Vagina (tissue), 2 donors: ENCODE measurements around the gene GPBP1L1. TPM values are rescaled to one million over a fixed set of nuclear protein-coding genes. Genes with fewer than 3 reads are reported as not detected.
A peak's percentile ranks its signal among the peaks of the same experiment; 100 is the strongest.
"Not testable (repeated sequence)": the region's sequence is repeated elsewhere in the genome, so short reads cannot be mapped to it uniquely, and the experiment has no call there.

Source experiments
- DNase-seq, 2 donors: peaks; one replicate each; pipeline ENCODE4 v3.0.0-alpha.2; 2017; ENCODE audit errors: extremely low spot score in 2 of 2
- H3K27ac ChIP-seq: fragments of 200-600 bp; sonication (generic); one replicate; pipeline ENCODE4 v1.5.1; 2019
- H3K27me3 ChIP-seq: fragments of 200-600 bp; sonication (generic); one replicate; pipeline ENCODE4 v1.5.1; 2019
- H3K36me3 ChIP-seq, 2 donors: fragments of 200-600 bp; sonication (generic); one replicate each; pipeline ENCODE4 v1.5.1; 2017 to 2019
- H3K4me1 ChIP-seq: fragments of 200-600 bp; sonication (generic); one replicate; pipeline ENCODE4 v1.5.1; 2019
- H3K4me3 ChIP-seq, 2 donors: fragments of 200-600 bp; sonication (generic); 1 replicate in 1 of 2; 2 replicates in 1 of 2; pipeline ENCODE4 v1.5.1; 2016 to 2019
- H3K9me3 ChIP-seq: fragments of 200-600 bp; sonication (generic); one replicate; pipeline ENCODE4 v1.5.1; 2019
- POLR2A ChIP-seq, 2 donors: fragments of 450-650 bp; IDR thresholded peaks; one replicate each; pipeline ENCODE4 v1.6.1; 2017; ENCODE audit warnings: antibody characterized with exemption in 2 of 2, mild to moderate bottlenecking in 2 of 2, moderate library complexity in 2 of 2
- POLR2AphosphoS5 ChIP-seq, 2 donors: sonication (generic); formaldehyde crosslinking; IDR thresholded peaks; one replicate each; pipeline ENCODE4 v1.9.0; 2017; ENCODE audit warnings: antibody characterized with exemption in 2 of 2, mild to moderate bottlenecking in 2 of 2, low read depth in 1 of 2; ENCODE audit not compliant: insufficient read depth in 1 of 2
- intact Hi-C: fragments of 100-400 bp; cut with DNase I; formaldehyde crosslinking; loops from one replicate; pipeline ENCODE4 v1.15.1; 2023
- total RNA-seq: library from RNA; depleted of rRNA; stranded (reverse); fragments of >200 nt; gene quantifications from one replicate; pipeline ENCODE4 v1.2.3, GENCODE V29; 2016
- TF ChIP-seq, protein P1 (sequence below), 3 experiments: fragments of 450-650 bp in 2 of 3; fragments of 200-600 bp in 1 of 3; sonication (generic) in 1 of 3; IDR thresholded peaks; one replicate each; pipeline ENCODE4 v1.5.1; 2017 to 2019; ENCODE audit warnings: antibody characterized with exemption in 3 of 3, mild to moderate bottlenecking in 2 of 3, moderate library complexity in 2 of 3

GPBP1L1 gene
- total RNA-seq, 1 donor from 2014 or later = 109 TPM

DNA sequence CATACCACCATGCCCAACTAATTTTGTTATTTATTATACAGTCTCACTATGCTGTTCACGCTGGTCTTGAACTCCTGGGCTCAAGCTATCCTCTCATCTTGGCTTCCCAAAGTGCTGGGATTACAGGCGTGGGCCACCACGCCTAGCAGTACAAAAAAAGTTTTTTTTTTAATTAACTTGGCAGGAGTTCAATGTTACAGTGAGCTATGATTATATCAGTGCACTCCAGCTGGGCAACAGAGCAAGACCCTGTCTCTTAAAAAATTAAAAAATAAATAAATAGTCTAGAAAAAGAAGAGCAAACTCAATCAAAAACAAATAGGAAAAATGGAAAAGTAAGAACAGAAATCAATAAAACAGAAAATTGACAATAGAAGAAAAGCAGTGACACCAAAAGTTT is 27.4 kb upstream of the GPBP1L1 start:
- DNase-seq = no peak
- H3K9me3 ChIP-seq = no peaks in the 10 kb centered on the region
- no peak for TF ChIP-seq POLR2A (IDR thresholded peaks at IDR 0.05)
- TF ChIP-seq, protein P1, sequence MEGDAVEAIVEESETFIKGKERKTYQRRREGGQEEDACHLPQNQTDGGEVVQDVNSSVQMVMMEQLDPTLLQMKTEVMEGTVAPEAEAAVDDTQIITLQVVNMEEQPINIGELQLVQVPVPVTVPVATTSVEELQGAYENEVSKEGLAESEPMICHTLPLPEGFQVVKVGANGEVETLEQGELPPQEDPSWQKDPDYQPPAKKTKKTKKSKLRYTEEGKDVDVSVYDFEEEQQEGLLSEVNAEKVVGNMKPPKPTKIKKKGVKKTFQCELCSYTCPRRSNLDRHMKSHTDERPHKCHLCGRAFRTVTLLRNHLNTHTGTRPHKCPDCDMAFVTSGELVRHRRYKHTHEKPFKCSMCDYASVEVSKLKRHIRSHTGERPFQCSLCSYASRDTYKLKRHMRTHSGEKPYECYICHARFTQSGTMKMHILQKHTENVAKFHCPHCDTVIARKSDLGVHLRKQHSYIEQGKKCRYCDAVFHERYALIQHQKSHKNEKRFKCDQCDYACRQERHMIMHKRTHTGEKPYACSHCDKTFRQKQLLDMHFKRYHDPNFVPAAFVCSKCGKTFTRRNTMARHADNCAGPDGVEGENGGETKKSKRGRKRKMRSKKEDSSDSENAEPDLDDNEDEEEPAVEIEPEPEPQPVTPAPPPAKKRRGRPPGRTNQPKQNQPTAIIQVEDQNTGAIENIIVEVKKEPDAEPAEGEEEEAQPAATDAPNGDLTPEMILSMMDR (IDR thresholded peaks at IDR 0.05) = no peak
- TF ChIP-seq POLR2AphosphoS5 (IDR thresholded peaks at IDR 0.05; ENCODE audit: insufficient read depth in 1 of 2, low read depth in 1 of 2) = no peak
- H3K36me3 ChIP-seq = peaks cover 0 to 24% of the 10 kb centered on the region in 2 donors
- H3K4me1 ChIP-seq = no peaks in the 10 kb centered on the region
- intact Hi-C loops = no loop called here
- H3K27me3 ChIP-seq = no peaks in the 10 kb centered on the region
- H3K27ac ChIP-seq = no peak overlapping the region
- H3K4me3 ChIP-seq = no peak overlapping the region

- no peaks in the 10 kb centered on the region for H3K27me3 ChIP-seq
- H3K4me3 ChIP-seq = no peak overlapping the region
- no peaks in the 10 kb centered on the region for H3K4me1 ChIP-seq
- TF ChIP-seq POLR2A (IDR thresholded peaks at IDR 0.05) (no peak), POLR2AphosphoS5 (IDR thresholded peaks at IDR 0.05; ENCODE audit: insufficient read depth in 1 of 2, low read depth in 1 of 2) (no peak)
- TF ChIP-seq, protein P1 (IDR thresholded peaks at IDR 0.05) = no peak
- peaks cover 0 to 15% of the 10 kb centered on the region in 2 donors for H3K36me3 ChIP-seq
- intact Hi-C loops = no loop called here
- H3K9me3 ChIP-seq = no peaks in the 10 kb centered on the region
- no peak overlapping the region for H3K27ac ChIP-seq
- no peak for DNase-seq
Measured at GRCh38 chr1:45704637-45705036, 18.3 kb upstream of the GPBP1L1 start.

DNA sequence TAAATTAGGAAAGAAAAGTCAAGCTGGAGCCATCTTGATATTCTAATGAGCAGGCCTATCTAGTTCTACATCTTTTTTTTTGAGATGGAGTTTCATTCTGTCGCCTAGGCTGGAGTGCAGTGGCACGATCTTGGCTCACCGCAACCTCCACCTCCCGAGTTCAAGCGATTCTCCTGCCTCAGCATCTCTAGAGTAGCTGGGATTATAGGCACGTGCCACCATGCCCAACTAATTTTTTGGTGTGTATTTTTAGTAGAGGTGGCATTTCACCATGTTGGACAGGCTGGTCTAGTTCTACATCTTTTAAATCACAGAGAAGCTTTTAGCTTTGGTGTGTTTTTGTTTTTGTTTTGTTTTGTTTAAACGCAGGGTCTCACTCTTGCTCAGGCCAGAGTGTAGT is 8.5 kb upstream of the GPBP1L1 start:
- intact Hi-C loops = no loop called here
- no peak overlapping the region for H3K27ac ChIP-seq
- no peak for DNase-seq
- H3K36me3 ChIP-seq = peaks cover 0 to 35% of the 10 kb centered on the region in 2 donors
- H3K4me1 ChIP-seq = peaks cover 6% of the 10 kb centered on the region
- no peaks in the 10 kb centered on the region for H3K27me3 ChIP-seq
- H3K9me3 ChIP-seq = no peaks in the 10 kb centered on the region
- TF ChIP-seq, protein P1 (IDR thresholded peaks at IDR 0.05) = no peak
- TF ChIP-seq POLR2AphosphoS5 (IDR thresholded peaks at IDR 0.05; ENCODE audit: insufficient read depth in 1 of 2, low read depth in 1 of 2) (no peak), POLR2A (IDR thresholded peaks at IDR 0.05) (no peak)
- H3K4me3 ChIP-seq = no peak overlapping the region

DNA sequence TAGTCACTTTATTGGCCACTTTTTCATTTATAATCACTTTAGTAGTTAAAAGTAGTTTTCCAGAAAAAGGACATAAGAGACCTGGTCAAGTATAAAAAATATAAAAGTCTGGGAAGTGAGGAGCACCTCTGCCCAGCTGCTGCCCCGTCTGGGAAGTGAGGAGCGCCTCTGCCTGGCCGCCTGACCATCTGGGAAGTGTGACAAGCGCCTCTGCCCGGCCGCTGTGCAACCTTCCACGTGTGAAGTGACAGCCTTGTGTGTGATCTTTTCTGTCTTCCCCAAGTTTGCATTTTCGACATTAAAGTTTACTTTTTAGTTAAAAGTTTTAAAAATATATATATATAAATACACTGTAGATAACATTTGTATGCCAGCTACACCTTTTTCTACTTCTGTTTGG is 7.5 kb upstream of the GPBP1L1 start:
- H3K27ac ChIP-seq, H3K27me3 ChIP-seq, DNase-seq, H3K4me3 ChIP-seq, intact Hi-C loops, H3K9me3 ChIP-seq: not testable (repeated sequence)
- peaks cover 0 to 35% of the 10 kb centered on the region in 2 donors for H3K36me3 ChIP-seq
- H3K4me1 ChIP-seq = peaks cover 16% of the 10 kb centered on the region

- no peaks in the 10 kb centered on the region for H3K36me3 ChIP-seq
- no peaks in the 10 kb centered on the region for H3K27me3 ChIP-seq
- H3K4me3 ChIP-seq = peak within 1 kb of the TSS; percentile 88 to 97
- DNase-seq = peak in 1 of 2 donors; percentile 93
- no peaks in the 10 kb centered on the region for H3K9me3 ChIP-seq
- H3K4me1 ChIP-seq = peaks cover 47% of the 10 kb centered on the region
- TF ChIP-seq, protein P1 (IDR thresholded peaks at IDR 0.05) = no peak
- TF ChIP-seq POLR2AphosphoS5 (IDR thresholded peaks at IDR 0.05; ENCODE audit: insufficient read depth in 1 of 2, low read depth in 1 of 2) = peak; percentile 67 to 90
- peak within 1 kb of the TSS; percentile 99 for H3K27ac ChIP-seq
- intact Hi-C loops = no loop called here
Measured at GRCh38 chr1:45687754-45688740, 1.7 kb upstream of the GPBP1L1 start, which contains the start of gene TMEM69. Gene TMEM69 (plus strand): TSS chr1:45688181. CDS start chr1:45691069, 2,888 bp downstream.
